ENCODE measurements around the gene ANXA2R.
"Not testable (repeated sequence)": the region's sequence is repeated elsewhere in the genome, so short reads cannot be mapped to it uniquely, and the experiment has no call there.

ANXA2R gene

DNA sequence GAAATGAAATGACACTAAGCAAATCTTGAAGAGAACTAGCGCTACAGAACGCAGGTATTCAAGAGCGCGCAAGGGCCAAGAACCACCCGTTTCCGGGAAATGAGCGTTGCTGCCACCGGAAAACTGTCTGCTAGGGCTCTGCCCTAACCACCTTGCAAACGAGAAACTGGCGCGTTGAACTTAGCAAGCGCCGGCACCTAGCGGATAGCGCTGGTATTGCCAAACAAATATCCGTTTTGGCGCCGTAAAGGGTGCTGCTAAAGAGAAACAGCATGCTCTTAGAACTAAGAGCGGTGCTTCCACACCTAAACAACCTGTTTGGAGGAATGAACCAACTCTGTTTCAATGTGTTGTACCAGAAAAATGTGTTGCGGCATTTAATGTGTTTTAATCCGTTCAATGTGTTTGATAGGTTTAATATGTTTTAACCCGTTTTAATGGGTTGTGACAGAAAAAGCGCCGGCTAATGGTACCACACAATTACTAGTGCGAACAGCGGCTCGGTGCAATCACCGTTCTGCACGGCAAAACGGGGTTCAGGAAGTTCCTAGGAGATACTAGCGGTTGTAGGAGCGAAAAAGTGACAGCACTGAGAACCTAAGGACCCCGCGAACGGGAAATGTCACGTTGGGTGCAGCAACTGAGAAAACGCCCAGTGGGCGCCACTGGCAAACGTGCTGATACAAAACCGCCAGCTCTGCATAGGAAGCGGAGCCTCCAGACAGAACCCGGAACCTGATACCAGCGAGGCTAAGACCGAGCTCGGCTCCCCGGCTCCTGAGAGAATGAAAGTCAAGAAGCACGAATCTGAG is at the start of gene ANXA2R:
ANXA2R (minus strand) TSS at position 33 of the 812 bp plus-strand sequence. CDS start 273 bp downstream, outside the sequence.
- peak within 1 kb of the TSS; percentile 91 to 98 for H3K27ac ChIP-seq
- peak within 1 kb of the TSS; percentile 84 for H3K4me3 ChIP-seq
- peak; percentile 78 for TF ChIP-seq CTCF (IDR thresholded peaks at IDR 0.05)
- DNase-seq (ENCODE audit: low spot score): peak; percentile 91

GRCh38 chr5:43086118-43086908 is 46.2 kb upstream of the ANXA2R start:
- not testable (repeated sequence) for H3K27ac ChIP-seq; H3K4me3 ChIP-seq; DNase-seq (ENCODE audit: low spot score)

DNA sequence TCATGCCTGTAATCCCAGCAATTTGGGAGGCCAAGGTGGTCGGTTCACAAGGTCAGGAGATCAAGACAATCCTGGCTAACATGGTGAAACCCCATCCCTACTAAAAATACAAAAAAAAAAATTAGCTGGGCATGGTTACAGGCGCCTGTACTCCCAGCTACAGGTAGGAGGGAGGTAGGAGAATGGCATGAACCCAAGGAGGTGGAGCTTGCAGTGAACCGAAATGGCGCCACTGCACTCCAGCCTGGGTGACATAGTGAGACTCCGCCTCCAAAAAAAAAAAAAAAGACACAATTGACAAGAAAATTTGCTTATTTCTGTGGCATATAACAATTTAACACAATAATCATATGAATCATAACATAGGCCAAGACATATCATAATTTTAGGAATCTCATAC is 45.3 kb upstream of the ANXA2R start:
- no peak for TF ChIP-seq CTCF (IDR thresholded peaks at IDR 0.05)
- H3K27ac ChIP-seq: no peak overlapping the region
- DNase-seq (ENCODE audit: low spot score): no peak
- H3K4me3 ChIP-seq: no peak overlapping the region

DNA sequence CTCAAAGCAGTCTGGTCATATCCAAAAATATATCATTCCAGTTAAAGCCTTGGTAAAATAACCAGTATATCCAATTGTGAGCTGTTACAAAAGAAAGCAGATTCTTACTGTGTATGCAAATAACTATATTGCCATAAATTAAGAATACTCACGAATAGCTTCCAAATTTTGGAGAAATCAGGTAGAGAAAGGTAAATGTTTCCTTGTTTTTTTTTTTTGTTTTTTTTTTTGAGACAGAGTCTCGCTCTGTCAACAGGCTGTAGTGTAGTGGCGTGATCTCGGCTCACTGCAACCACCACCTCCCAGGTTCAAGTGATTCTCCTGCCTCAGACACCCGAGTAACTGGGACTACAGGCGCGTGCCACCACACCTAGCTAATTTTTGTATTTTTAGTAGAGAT is 44.3 kb upstream of the ANXA2R start:
- not testable (repeated sequence) for H3K4me3 ChIP-seq; DNase-seq (ENCODE audit: low spot score); H3K27ac ChIP-seq

DNA sequence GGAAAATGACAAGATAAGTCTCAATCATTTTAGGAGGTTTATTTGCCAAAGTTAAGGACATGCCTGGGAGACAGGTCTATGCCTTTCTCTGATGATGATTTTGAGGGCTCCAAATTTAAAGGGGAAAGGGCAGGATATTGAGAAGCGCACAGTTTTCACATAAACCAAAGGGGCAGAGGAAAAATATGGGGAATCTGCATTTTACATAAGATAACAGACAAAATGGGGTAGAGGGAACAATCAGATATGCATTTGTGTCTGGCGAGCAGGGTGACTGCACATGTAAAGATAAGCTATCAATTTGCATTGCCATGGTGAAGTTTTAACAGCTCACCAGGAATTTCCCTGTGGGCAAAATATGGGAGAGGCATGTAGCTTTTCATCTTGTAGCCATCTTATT is 41.2 kb upstream of the ANXA2R start:
- not testable (repeated sequence) for DNase-seq (ENCODE audit: low spot score); H3K4me3 ChIP-seq; H3K27ac ChIP-seq

- no peak overlapping the region for H3K27ac ChIP-seq
- no peak for TF ChIP-seq CTCF (IDR thresholded peaks at IDR 0.05)
- no peak overlapping the region for H3K4me3 ChIP-seq
- no peak for DNase-seq (ENCODE audit: low spot score)
These were observed 38.8 kb upstream of the ANXA2R start for GRCh38 chr5:43078956-43079355.

GRCh38 chr5:43077446-43078191 is 37.5 kb upstream of the ANXA2R start:
- not testable (repeated sequence) for H3K27ac ChIP-seq; H3K4me3 ChIP-seq; DNase-seq (ENCODE audit: low spot score)

DNA sequence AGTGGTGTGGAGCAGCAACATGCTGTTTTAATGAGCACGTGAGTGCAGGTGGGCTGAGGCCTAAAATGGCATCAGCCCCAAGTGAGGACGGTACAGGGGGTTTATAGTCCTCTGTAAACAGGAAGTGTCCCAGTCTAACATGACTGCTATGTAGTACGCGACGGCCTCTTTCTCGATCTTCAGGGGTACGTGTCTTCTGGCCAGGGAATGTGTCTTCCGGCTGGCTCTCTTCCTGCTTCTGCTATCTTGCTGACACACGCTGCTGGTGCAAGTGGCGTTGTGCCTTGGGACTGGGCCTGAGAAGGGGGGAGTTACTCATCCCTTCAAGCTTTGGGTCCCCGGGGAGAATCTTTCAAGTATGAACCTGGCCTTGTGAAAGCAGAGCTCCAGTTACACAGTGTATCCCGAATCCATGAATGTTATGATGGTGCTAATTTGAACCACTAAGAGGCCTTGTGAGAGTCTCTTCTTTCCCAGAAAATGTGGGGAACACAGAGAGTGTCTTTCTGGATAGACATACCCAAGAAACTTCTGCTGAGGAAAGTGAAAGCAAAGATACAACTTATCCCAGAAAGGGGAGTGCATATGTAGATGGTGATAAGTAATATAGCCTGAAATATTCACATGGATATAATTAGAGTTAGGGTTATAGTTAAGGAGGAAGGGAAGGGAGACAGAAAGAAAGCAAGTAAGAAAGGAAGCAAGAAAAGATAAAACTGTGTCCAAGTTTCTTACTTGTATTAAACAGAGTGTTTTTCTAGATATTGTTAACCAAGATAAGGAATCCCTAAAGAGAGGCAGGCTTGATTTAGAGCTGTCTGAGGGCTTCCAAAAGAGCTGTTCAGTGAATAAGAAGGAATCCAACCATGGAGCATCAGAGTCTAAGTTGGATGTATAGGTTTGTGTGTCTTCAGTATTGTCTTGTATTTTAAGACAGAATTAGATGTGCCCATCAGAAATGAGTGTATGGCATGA is 35.5 kb upstream of the ANXA2R start:
- no peak for TF ChIP-seq CTCF (IDR thresholded peaks at IDR 0.05)
- Histone ChIP-seq H3K4me3 (peak overlapping the region; percentile 38), H3K27ac (peak overlapping the region; percentile 59 to 79)
- DNase-seq (ENCODE audit: low spot score): peak; percentile 73
